HG03439 (cell line): ENCODE measurements around the gene AQP10.
"Not testable (repeated sequence)": the region's sequence is repeated elsewhere in the genome, so short reads cannot be mapped to it uniquely, and the experiment has no call there.

Experiments used
- ATAC-seq: cut with Tn5 transposase; IDR thresholded peaks from one replicate; pipeline ENCODE4 v1.9.1; 2021; ENCODE audit warnings: mild to moderate bottlenecking, moderate library complexity; ENCODE audit not compliant: unreplicated experiment

Gene AQP10

GRCh38 chr1:154320882-154321608, at the start of gene AQP10:
TSS of gene AQP10 (plus strand) at chr1:154321093. CDS start at chr1:154321156, 63 bp downstream.
- no peak for ATAC-seq

- ATAC-seq = peak; percentile 86
Observed at GRCh38 chr1:154272217-154272998, 48.5 kb upstream of the AQP10 start, which contains the start of gene HAX1. TSS of gene HAX1 (plus strand) at chr1:154272629. CDS start at chr1:154272724, 95 bp downstream.

- no peak for ATAC-seq
Observed at GRCh38 chr1:154272999-154273563, 47.8 kb upstream of the AQP10 start.

- no peak for ATAC-seq
Observed at GRCh38 chr1:154276797-154277196, 44.1 kb upstream of the AQP10 start.

GRCh38 chr1:154287591-154287990, 33.3 kb upstream of the AQP10 start:
- ATAC-seq = not testable (repeated sequence)

GRCh38 chr1:154288661-154289060, 32.2 kb upstream of the AQP10 start:
- no peak for ATAC-seq

- no peak for ATAC-seq
Observed at GRCh38 chr1:154290921-154291320, 30.0 kb upstream of the AQP10 start.

GRCh38 chr1:154295408-154296235, 25.3 kb upstream of the AQP10 start:
- no peak for ATAC-seq

- ATAC-seq = no peak
Observed at GRCh38 chr1:154301582-154301981, 19.3 kb upstream of the AQP10 start.

GRCh38 chr1:154304664-154305337, 16.1 kb upstream of the AQP10 start:
- ATAC-seq = peak; percentile 49

- no peak for ATAC-seq
Observed at GRCh38 chr1:154306151-154306550, 14.7 kb upstream of the AQP10 start.

GRCh38 chr1:154307670-154308270, 13.1 kb upstream of the AQP10 start:
- ATAC-seq = not testable (repeated sequence)

- not testable (repeated sequence) for ATAC-seq
Observed at GRCh38 chr1:154309136-154309535, 11.8 kb upstream of the AQP10 start.

- ATAC-seq = not testable (repeated sequence)
Observed at GRCh38 chr1:154312229-154313065, 8.4 kb upstream of the AQP10 start.

GRCh38 chr1:154313066-154313356, 7.9 kb upstream of the AQP10 start:
- no peak for ATAC-seq

- not testable (repeated sequence) for ATAC-seq
Observed at GRCh38 chr1:154314226-154314625, 6.7 kb upstream of the AQP10 start.

- no peak for ATAC-seq
Observed at GRCh38 chr1:154316704-154317103, 4.2 kb upstream of the AQP10 start.

GRCh38 chr1:154318386-154318785, 2.5 kb upstream of the AQP10 start:
- no peak for ATAC-seq

- ATAC-seq = not testable (repeated sequence)
Observed at GRCh38 chr1:154321609-154321934, 679 bp downstream of the AQP10 start.
